Stomach (tissue), 4 donors: ENCODE data around the gene LYPD3.

Source experiments
- CTCF ChIP-seq, 7 experiments: fragments of 450-650 bp in 4 of 7; fragments of 200-600 bp in 3 of 7; sonication (generic) in 3 of 7; IDR thresholded peaks; one replicate each; pipeline ENCODE4 v1.5.1; 2016 to 2019; ENCODE audit warnings: antibody characterized with exemption in 7 of 7, control low read depth in 2 of 7, mild to moderate bottlenecking in 1 of 7
- POLR2A ChIP-seq, 4 donors: fragments of 450-650 bp; IDR thresholded peaks; one replicate each; pipeline ENCODE4 v1.6.1; 2016; ENCODE audit warnings: antibody characterized with exemption in 4 of 4, control low read depth in 2 of 4, mild to moderate bottlenecking in 1 of 4, moderate library complexity in 1 of 4
- POLR2AphosphoS5 ChIP-seq, 3 donors: sonication (generic); formaldehyde crosslinking; IDR thresholded peaks; one replicate each; pipeline ENCODE4 v1.6.1; 2016; ENCODE audit warnings: antibody characterized with exemption in 3 of 3

DNA sequence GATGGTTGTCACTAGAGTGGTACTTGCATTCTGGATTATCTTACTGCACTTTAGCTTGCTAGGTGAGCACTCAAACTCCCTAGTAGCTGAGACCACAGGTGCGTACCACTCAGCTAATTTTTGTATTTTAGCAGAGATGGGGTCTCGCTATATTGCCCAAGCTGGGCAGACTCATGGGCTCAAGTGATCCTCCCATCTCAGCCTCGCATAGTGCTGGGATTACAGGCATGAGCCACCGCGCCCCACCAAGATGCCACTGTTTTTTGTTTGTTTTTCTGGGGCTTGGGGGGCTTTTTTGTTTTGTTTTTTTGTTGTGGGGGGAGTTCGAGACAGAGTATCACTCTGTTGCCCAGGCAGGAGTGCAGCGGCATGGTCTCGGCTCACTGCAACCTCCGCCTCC, 17.8 kb downstream of the LYPD3 start:
- TF ChIP-seq POLR2AphosphoS5 (IDR thresholded peaks at IDR 0.05) (no peak), CTCF (IDR thresholded peaks at IDR 0.05) (no peak), POLR2A (IDR thresholded peaks at IDR 0.05) (no peak)
